Measurements from ENCODE around the gene THRB.

THRB gene

DNA sequence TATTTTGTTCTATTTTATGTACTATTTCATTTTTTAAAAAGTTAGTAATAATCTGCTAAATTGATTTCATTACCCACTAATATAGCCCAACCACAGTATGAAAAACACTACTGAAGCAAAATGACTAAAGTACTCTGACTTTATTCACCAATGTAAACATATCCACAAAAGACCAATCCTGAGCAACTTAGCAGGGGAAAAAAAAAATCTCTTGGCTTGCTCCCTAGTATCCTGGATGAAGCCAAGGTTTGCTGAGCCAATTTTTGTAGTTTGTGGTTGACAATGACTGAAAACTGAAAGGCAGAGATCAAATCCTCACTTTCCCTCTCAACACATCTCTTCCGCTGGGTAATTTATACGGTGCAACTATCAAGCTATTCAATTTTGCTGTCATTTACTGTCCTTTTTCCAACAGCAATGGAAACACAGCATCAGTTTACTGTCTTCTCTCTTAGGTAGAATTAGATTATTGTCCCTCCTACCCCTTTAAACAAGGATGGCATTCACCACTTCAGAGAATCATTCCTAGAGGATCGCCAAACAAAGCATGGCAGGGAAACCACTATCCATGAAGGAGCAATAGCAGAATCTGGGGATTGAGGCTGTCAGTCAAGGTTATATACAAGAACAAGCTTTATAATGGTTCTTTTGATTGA lies 149.7 kb downstream of the THRB start:
- DNase-seq: no peak

GRCh38 chr3:24343084-24343783 lies 151.4 kb downstream of the THRB start:
- DNase-seq: no peak

GRCh38 chr3:24342275-24342674 lies 152.4 kb downstream of the THRB start:
- DNase-seq: no peak

DNA sequence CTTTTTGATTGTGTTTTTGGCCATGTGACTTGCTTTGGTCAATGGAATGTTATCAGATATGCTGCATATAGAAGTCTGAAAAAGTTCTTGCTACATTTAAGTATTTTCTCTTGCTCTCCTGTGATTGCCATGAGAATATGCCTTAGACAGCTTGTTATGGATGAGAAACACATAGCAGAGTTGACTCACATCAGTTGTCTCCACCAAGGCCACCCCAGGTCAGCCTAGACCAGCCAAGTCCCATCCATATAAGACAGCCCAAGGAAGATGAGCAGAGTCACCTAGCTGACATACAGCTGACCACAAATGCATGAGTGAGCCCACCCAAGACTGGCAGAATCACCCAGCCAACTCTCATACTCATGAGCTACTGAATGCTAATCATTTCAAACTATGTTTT lies 153.0 kb downstream of the THRB start:
- no peak for DNase-seq

- no peak for DNase-seq
Observed at GRCh38 chr3:24340966-24341365, 153.7 kb downstream of the THRB start.

DNA sequence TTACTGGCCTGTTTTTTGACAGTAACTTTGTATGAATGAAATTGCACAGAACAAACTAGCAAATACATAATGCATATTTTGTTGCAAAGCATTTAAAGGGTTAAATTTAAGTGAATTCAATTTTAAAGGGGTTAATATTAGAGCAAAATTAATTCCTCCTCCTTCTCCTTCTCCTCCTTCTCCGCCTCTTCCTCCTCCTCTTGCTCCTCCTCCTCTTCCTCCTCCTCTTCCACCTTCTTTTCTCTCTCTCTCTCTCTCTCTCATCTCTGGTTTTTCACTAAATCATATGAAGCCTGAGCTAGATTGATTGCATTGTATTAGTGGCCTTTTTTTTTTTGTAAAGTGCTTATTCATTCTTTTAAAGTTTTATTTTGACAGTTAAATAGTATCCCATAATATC lies 154.5 kb downstream of the THRB start:
- DNase-seq: no peak

DNA sequence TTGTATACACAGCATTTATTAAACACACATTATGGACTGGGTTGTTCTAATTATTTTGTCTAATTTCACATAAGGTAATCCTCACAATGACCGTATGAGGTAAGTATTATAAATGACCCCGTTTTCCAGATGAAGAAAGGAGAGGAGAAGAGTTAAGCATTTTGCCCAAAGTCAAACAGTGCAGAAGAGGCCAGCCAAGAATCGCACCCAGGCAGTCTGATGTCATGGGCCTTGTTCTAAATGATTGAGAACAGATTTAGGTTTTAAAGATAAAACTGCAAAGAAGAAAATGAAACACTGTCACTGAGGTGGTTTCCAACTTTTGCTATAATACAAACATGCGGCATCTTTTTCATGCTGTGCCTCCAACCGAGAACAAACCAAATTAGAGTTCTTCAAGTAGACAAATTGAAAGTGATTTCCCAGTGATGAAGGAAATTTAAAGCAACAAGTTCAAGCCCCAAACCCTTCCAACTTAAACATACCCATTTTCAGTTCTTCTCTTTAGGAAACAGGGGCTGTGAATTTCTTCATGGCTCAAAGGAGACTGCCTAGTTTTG lies 155.3 kb downstream of the THRB start:
- DNase-seq: no peak

DNA sequence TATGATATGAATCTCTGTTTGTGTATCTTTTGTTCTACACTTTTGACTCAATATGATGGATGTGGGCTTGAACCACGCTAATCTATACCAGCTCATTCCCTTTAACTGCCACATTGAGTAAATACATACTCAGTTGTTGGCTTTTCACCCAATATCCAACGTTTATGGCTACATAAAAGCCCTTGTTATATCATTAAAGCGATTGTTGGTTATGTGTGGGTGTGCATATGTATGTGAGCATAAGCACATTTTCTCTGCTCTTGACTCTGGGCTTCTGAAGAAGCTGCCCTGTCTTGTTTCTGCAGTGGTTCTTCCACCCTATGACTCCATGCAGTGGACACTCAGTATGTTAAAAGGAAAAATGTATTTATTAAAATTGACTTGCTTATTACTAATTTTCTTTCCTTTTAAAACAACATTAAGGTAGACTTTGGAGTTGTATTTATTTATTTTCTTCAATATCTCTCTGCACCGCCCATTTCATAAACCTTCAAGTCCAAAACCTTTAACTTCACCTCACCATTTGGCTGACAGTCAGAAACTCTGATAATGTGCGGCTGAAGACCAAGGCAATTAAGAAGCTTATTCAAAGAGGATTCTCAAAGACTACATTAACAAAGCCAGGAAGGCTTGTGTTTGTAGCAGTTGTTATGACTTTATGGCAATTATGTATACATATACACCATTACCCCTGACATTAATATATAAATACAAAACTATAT lies 156.1 kb downstream of the THRB start:
- no peak for DNase-seq

DNA sequence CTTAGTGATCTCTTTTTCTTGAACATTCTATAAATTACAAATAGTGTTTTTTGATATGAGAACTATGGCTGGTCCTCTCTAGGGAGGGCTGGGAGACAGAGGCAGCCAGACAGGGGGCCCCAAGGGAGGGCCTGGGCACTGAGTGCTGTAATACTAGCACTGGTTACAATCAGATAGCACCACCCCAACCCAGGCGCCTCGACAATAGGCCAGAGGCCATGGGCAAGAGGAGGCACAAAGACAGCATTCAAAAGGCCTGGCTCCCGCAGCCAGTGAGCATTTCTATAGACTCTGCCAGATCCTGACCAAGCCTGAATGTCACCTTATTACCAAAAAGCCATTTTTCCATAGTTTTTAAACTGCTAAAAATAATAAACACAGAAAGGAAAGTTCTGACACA lies 158.5 kb downstream of the THRB start:
- DNase-seq: no peak

DNA sequence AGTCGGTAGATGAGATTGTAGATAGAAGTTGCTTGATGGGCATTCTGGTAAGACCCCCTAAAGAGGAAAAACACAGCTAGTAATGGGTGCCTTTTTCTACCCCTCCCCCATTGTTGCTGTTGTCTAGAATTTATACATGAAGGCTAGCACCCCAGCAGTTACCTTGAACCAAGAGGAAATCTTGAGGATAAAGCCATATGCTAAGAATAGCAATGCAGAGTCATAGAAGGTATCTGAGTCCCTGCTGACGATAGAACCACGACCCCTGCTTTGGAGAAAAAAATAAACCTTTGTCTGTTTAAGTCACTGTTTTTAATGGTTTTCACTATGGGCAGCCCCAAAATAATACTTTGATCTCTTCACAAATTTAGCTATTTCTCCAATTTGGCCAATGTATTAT lies 162.6 kb downstream of the THRB start:
- DNase-seq: no peak

GRCh38 chr3:24323272-24323671 lies 171.4 kb downstream of the THRB start:
- DNase-seq: no peak

DNA sequence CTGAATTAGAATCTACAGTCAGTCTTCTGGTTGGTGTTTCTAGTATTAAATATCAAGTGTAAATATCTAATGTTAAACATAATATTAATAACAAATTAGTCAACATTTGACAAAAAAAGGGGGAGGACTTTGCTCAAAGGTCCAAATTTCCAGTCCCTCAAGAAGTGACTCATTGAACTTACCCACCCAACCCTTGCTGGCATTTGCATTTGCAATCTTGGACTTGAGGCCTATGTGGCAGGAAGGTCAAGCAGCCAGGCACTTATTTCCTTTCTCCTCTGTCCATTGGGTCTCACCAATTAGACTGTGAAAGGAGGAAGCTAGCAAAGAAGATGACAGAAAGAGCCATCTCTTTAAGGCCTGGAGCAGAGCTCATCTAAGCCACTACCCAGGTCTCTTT lies 174.0 kb downstream of the THRB start:
- DNase-seq: no peak

GRCh38 chr3:24318677-24319287 lies 175.9 kb downstream of the THRB start:
- DNase-seq: no peak

DNA sequence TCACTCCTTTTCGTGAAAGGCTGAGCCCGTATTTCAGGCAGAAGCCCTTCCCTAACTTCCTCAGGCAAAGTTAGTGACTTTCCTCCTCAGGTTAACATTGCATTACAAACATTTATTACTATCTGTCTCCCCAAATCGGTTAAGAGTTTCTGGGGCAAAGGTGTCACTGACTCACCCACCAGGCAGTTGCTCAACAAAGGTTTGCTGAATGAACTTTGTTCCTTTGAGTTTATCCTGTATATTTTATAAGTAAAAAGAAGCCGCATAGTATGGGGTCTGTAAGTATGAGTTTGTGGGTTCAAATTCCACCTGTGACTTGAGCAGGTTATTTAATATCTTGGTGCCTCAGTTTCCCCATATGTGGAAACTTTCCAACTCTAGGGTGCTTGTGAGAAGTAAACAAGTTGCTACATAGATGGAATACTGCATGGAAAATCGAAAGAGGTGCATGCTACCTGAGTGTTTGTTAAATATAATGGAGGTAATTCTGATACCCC lies 177.7 kb downstream of the THRB start:
- DNase-seq: no peak

DNA sequence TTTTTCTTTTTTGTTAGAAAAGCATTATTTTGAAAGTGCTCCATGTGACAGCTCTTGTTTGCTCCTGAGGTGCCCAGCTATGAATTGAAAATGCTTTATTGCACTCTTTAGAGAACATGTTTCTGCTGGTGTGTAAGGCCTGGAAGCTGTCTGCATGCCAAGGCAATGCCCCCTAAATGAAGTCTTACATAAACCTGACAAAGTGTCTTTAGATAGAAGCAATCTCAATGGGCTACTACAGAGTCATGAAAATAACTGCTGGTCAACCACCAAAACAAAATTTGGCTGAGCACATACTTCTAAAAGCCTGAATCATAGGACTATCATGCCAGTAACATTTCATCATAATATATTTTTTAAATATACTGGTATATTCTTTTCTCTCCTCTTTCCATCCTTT lies 178.7 kb downstream of the THRB start:
- DNase-seq: no peak

DNA sequence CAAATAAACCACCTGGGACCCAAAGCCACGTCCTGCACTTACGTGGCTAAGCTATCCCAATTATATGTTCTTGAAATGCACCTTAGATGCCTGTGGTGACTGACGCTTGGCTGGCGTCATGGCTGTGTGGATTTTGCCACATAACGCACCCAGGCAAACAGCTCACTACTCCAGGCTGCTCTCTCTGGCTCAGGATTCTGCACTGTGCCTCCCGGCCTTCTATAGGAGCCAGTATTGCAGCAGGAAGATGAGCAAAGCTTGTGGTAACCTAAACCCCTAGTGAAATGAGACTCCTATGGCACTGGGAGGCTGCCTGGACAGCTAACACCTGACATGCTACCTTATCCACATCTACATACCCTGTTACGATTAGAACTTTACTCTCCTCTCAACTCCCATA lies 179.3 kb downstream of the THRB start:
- DNase-seq: no peak

GRCh38 chr3:24311881-24312280 lies 182.8 kb downstream of the THRB start:
- DNase-seq: no peak

- no peak for DNase-seq
Observed at GRCh38 chr3:24310887-24311286, 183.8 kb downstream of the THRB start.

DNA sequence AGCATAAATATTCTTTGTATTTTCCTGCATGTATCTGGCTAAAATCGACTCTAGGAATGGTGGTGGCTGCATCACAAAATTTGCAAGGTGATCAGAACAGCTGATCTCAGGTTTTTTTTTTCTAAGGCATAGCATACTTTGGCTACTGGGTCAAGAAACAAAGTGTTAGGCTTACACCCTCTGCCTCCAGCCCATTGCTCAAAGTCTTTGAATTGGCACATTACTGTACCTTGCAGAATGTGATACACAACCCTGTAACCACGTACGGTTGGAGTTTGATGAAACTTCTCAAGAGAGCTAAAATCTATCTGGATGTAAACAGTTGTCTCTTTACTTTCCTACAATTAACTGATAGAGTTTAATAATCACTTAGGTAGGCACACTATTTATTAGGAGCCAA lies 188.1 kb downstream of the THRB start:
- DNase-seq: no peak

DNA sequence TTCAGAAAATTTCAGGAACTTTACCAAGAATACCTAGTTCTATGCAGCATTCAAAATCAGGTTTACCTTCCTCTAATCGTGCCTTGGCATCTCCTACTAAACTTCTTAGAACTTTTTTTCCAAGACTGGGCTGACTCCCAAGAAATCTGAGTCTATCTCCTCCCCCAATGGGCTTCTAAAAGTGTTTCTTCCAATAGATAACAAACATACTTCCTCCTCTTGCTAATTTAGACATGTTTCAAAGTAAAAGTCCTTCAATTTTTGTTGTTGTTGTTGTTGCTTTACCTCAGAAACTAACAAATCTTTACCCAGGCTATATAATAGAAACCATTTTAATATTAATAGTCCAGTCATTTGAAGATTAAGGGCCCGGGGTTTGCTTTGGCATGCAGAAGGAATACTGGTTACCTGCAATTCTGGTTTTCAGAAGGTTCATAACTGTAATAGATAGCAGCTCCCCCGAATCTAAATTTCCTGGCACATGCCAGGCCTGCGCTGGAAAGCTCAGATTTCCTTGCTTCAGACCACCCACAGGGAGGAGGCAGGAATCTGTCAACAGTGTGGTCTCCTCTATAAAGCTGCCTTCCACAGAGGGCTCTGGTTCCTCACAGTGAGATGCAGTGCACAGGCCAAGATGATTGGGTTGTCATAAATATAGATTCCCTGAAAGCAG lies 188.7 kb downstream of the THRB start:
- DNase-seq: no peak

- DNase-seq: no peak
Observed at GRCh38 chr3:24303057-24303754, 191.4 kb downstream of the THRB start.

DNA sequence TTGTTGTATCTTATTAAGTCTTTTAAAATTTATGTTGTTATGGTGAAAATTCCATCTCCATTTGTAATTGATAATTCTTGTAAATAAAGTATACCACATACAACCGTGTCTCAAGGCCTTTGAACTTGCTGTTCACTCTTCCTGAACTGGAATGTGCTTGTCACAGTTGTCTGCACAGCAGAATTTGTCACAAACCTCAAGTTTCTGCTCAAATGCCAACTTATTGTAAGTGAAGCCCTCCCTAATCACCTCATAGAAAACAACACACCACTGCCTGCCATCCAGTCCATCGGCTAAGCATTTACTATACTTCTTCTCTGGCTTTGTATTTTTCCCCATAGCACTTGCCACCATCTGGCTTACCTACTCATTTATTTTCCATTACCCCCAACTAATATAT lies 192.3 kb downstream of the THRB start:
- no peak for DNase-seq

Measured in effector CD8-positive, alpha-beta T cell (primary cell).